ENCODE results near the gene ZFAND3. TPM values are rescaled to one million over a fixed set of nuclear protein-coding genes. Genes with fewer than 3 reads are reported as not detected.
A peak's percentile ranks its signal among the peaks of the same experiment; 100 is the strongest.

The ZFAND3 gene
- total and polyA plus RNA-seq, 2 of the 4 experiments (the other 2 are of a cell fraction), result 10.9 to 26.7 TPM

DNA sequence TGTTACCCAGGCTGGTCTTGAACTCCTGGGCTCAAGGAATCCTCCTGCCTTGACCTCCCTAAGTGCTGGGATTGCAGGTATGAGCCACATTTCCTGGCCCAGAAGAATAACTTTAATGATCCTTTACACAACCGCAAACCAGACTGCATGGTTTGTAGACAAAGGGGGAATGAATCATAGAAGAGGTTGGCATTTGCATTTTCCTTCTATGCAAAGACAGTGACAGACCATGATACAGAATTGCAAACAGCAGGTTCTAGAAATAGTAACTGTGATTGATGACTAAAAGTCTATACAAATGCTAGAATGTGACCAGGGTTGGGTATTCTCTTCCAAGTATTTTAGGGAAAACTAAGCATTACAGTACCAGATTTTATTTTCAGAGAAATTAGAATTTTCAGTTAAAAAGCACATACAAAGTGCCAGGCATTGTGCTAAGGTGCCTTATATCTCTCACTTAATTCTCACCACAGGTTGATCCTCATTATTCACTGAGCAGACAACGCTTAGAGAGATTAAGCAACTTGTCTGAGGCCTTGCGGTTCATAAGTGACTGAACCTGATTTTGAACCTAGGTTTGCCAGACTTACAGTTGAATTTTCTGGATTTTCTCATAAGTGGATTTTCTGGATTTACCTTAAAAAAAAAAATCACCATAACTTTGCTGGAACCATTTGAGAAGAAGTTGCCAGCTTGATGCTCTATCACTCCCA lies 146.6 kb downstream of the ZFAND3 start:
- H3K36me3 ChIP-seq (ENCODE audit: control insufficient read depth, insufficient read depth, low read length), result no peaks in the 10 kb centered on the region; the same call in none of the 2 replicates
- TF ChIP-seq FOS (IDR thresholded peaks at IDR 0.05; ENCODE audit: low read depth, low read length) (no peak), CEBPB (IDR thresholded peaks at IDR 0.05; ENCODE audit: low read depth, low read length) (no peak), BHLHE40 (IDR thresholded peaks at IDR 0.05; ENCODE audit: low read depth, low read length) (no peak)
- dilution Hi-C loops (cut with HindIII; ENCODE audit: low sequenced_read_pairs, unreplicated experiment), result no loop called here
- H4K20me1 ChIP-seq (ENCODE audit: insufficient read depth, low read length), result peaks cover 71% of the 10 kb centered on the region
- peaks cover 2% of the 10 kb centered on the region for H3K4me1 ChIP-seq (ENCODE audit: control insufficient read depth, insufficient read depth, low read length)
- BruUV-seq (replicated peaks), result no TSS peak
- peaks cover 40 to 79% of the 10 kb centered on the region in 2 experiments for H3K79me1 ChIP-seq (ENCODE audit: low read depth in 1 of 2, low read length in 2 of 2)
- no peak overlapping the region for H2BK5ac ChIP-seq (ENCODE audit: low read depth, low read length, poor library complexity, severe bottlenecking)
- peaks cover 11% of the 10 kb centered on the region for H3K9me1 ChIP-seq (ENCODE audit: insufficient read depth, low read length)
- WGBS, 2 experiments (ENCODE audit: extremely low coverage in 2 of 2, insufficient read length in 1 of 2), result no CpG with 5 or more reads among the region's 3 CpGs
- in situ Hi-C loops (cut with MboI; ENCODE audit: low sequenced_read_pairs), result no loop called here
- DNase-seq, result peak; percentile 48
- no peak overlapping the region for H4K5ac ChIP-seq (ENCODE audit: low read depth, low read length)
- H2AK9ac ChIP-seq (replicated peaks; ENCODE audit: low read depth, low read length, poor library complexity), result no peak overlapping the region
- H3K4me2 ChIP-seq (ENCODE audit: low read depth, low read length), result no peak overlapping the region
- ATAC-seq (ENCODE audit: low read depth), result no peak
- H4K8ac ChIP-seq (ENCODE audit: low read depth in 2 of 2, low read length in 2 of 2), result no peak overlapping the region
- H2AFZ ChIP-seq (replicated peaks; ENCODE audit: low read length, poor library complexity), result no peak overlapping the region
- no peak overlapping the region for H4K91ac ChIP-seq (ENCODE audit: insufficient read depth, low read depth, low read length)
- no peak overlapping the region for H3K27ac ChIP-seq (ENCODE audit: insufficient read depth, low read length)
- no peak overlapping the region for H3K56ac ChIP-seq (ENCODE audit: extremely low read depth, insufficient read depth, low read length)
- no peak overlapping the region for H3K4me3 ChIP-seq (ENCODE audit: insufficient read depth, low read depth, low read length)
- intact Hi-C loops (cut with micrococcal nuclease), result no loop called here
- H3K14ac ChIP-seq (replicated peaks; ENCODE audit: low read depth, low read length), result peak overlapping the region; percentile 18; the same call in 1 of the 2 replicates
- CTCF ChIA-PET, result interaction anchor here (0.6 kb wide), 2 partner anchors 31 to 261 kb away, joined by 5 to 6 read pairs; no protein-coding TSS in a partner anchor
- POLR2A ChIA-PET (ENCODE audit: unreplicated experiment), result interaction anchor here (0.6 kb wide), 1 partner anchor 38 kb away, joined by 5 read pairs; no protein-coding TSS in a partner anchor
- no peak overlapping the region for H2BK15ac ChIP-seq (ENCODE audit: low read depth, low read length)
- H3K23ac ChIP-seq (ENCODE audit: low read depth, low read length), result no peak overlapping the region
- no peak overlapping the region for H2BK20ac ChIP-seq (ENCODE audit: low read depth, low read length)
- H3K9me3 ChIP-seq (ENCODE audit: control insufficient read depth, insufficient read depth, low read length), result no peaks in the 10 kb centered on the region
- H2AK5ac ChIP-seq (ENCODE audit: low read depth, low read length), result no peak overlapping the region
- no peak overlapping the region for H3K18ac ChIP-seq (ENCODE audit: low read depth, low read length)
- no peak overlapping the region for H3K4ac ChIP-seq (ENCODE audit: low read depth, low read length)
- no peak overlapping the region for H2BK120ac ChIP-seq (ENCODE audit: low read depth, low read length)
- H3K27me3 ChIP-seq (ENCODE audit: control insufficient read depth, insufficient read depth, low read length), result no peaks in the 10 kb centered on the region
- no peak overlapping the region for H3K9ac ChIP-seq (ENCODE audit: low read depth, low read length)

Measured in IMR-90 (cell line).